Prostate gland (tissue), 2 donors: ENCODE measurements around the gene ZNF263.

ENCODE experiments used
- POLR2AphosphoS5 ChIP-seq: sonication (generic); formaldehyde crosslinking; IDR thresholded peaks from one replicate; pipeline ENCODE4 v1.6.1; 2017; ENCODE audit warnings: antibody characterized with exemption
- TF ChIP-seq, protein P1 (sequence below), 4 experiments: fragments of 200-600 bp in 2 of 4; fragments of 450-650 bp in 2 of 4; sonication (generic) in 2 of 4; IDR thresholded peaks; 1 replicate in 3 of 4; 2 replicates in 1 of 4; pipeline ENCODE4 v1.5.1; 2016 to 2019; ENCODE audit warnings: antibody characterized with exemption in 4 of 4, mild to moderate bottlenecking in 2 of 4, moderate library complexity in 2 of 4

DNA sequence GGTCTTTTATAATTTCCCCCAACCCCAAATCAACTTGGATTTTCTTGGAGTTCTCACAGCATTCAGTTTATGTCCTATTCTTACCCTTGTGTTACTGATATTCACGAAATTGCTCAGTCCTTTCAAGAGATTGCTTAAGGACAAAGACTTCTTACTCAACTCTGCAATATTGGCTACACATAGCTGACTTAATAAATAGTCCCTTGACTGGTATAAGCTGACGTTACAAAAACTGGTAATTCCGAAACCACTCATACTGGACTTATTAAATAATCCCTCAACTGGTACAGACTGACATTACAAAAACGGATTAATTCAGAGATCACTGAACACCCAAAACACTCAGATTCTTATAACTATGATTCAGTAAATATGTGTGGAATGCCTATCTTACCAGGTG is 21.1 kb downstream of the ZNF263 start:
- TF ChIP-seq, protein P1, sequence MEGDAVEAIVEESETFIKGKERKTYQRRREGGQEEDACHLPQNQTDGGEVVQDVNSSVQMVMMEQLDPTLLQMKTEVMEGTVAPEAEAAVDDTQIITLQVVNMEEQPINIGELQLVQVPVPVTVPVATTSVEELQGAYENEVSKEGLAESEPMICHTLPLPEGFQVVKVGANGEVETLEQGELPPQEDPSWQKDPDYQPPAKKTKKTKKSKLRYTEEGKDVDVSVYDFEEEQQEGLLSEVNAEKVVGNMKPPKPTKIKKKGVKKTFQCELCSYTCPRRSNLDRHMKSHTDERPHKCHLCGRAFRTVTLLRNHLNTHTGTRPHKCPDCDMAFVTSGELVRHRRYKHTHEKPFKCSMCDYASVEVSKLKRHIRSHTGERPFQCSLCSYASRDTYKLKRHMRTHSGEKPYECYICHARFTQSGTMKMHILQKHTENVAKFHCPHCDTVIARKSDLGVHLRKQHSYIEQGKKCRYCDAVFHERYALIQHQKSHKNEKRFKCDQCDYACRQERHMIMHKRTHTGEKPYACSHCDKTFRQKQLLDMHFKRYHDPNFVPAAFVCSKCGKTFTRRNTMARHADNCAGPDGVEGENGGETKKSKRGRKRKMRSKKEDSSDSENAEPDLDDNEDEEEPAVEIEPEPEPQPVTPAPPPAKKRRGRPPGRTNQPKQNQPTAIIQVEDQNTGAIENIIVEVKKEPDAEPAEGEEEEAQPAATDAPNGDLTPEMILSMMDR (IDR thresholded peaks at IDR 0.05) = no peak
- TF ChIP-seq POLR2AphosphoS5 = no peak
